RWPE1 (cell line): ENCODE measurements around the gene PSD4.

Source experiments
- CTCF ChIA-PET: fragments of 350-600 bp; sonication (Branson Sonifier 250); formaldehyde crosslinking; extraction: SDS; loops from one replicate; lab custom pipeline; 2021; lab: Yijun Ruan, JAX
- POLR2A ChIA-PET: fragments of 400-600 bp; formaldehyde crosslinking; extraction: SDS; loops from one replicate; lab custom pipeline; 2020; ENCODE audit warnings: antibody characterized with exemption; ENCODE audit not compliant: low non-redundant PET; lab: Yijun Ruan, JAX
- DNase-seq: peaks from one replicate; pipeline ENCODE4 v3.0.0; 2012; ENCODE audit warnings: low spot score
- H3K27ac ChIP-seq: fragments of 450-650 bp; 2 replicates; pipeline ENCODE4 v1.5.1; 2017
- TF ChIP-seq, protein P1 (sequence below): fragments of 450-650 bp; conservative IDR thresholded peaks from 2 replicates; pipeline ENCODE4 v1.5.1; 2017; ENCODE audit warnings: low read depth, mild to moderate bottlenecking

The PSD4 gene

GRCh38 chr2:113223813-113224212 lies 50.0 kb downstream of the PSD4 start:
- ChIA-PET POLR2A (no interaction called here), CTCF (no interaction called here)
- TF ChIP-seq, protein P1, sequence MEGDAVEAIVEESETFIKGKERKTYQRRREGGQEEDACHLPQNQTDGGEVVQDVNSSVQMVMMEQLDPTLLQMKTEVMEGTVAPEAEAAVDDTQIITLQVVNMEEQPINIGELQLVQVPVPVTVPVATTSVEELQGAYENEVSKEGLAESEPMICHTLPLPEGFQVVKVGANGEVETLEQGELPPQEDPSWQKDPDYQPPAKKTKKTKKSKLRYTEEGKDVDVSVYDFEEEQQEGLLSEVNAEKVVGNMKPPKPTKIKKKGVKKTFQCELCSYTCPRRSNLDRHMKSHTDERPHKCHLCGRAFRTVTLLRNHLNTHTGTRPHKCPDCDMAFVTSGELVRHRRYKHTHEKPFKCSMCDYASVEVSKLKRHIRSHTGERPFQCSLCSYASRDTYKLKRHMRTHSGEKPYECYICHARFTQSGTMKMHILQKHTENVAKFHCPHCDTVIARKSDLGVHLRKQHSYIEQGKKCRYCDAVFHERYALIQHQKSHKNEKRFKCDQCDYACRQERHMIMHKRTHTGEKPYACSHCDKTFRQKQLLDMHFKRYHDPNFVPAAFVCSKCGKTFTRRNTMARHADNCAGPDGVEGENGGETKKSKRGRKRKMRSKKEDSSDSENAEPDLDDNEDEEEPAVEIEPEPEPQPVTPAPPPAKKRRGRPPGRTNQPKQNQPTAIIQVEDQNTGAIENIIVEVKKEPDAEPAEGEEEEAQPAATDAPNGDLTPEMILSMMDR: no peak
- no peak for DNase-seq
- no peak overlapping the region for H3K27ac ChIP-seq

GRCh38 chr2:113224647-113225236 lies 51.0 kb downstream of the PSD4 start:
- no peak for DNase-seq
- CTCF ChIA-PET: interaction anchor here (0.7 kb wide), 1 partner anchor 902 kb away, joined by 4 read pairs; no protein-coding TSS in a partner anchor

DNA sequence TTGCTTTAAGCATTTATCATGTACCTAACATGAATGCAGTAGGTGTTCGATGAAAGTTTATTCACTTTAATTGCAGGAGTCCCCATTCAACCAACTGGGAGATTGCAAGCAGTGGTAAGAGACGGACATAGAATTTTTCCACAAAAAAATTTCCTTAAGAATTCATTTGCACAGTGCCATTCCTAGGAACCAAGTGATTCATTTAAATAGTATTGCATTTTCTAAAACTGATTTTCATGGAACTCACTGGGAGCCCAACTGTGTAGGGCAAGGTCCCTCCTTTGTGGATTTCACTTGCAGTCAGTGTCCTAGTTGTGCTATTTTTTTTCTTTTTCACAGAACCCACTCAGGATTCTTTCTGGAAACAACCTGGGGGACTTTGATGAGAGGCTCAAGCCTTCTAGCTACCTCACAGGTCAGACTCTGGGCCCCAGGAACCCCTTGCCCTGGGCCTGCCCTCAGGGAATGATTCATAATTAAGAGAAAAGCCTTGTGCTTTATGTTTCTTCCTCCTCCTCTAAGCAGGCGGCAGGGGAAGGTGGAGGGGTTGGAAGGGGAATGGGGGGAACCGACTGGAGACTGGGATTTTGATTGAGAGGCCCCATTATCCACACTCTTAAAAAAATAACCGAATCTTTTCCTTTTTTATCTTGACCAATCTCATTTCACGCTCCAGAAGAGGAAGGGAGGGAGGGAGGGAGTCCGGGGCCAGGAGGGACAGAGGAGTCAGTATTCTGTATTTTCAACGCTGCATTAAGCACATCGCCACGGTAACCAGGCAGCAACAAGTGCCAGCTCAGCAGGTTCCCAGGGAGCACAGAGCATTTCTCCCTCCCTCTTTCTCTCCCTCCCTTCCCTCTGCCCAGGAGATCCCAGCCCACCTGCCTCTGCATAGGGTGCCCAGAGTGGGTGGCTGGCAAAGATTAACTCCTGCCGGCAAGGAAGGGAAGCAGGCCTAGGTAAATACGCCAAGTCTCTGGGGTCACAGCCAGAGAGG lies 51.8 kb downstream of the PSD4 start:
- ChIA-PET POLR2A (no interaction called here), CTCF (no interaction called here)
- no peak for DNase-seq
- no peak overlapping the region for H3K27ac ChIP-seq
- TF ChIP-seq, protein P1: no peak

More at GRCh38 chr2:113224647-113225236, 51.0 kb downstream of the PSD4 start:
- POLR2A ChIA-PET: no interaction called here
- no peak overlapping the region for H3K27ac ChIP-seq
- TF ChIP-seq, protein P1: no peak

GRCh38 chr2:113226462-113226861 lies 52.7 kb downstream of the PSD4 start:
- TF ChIP-seq, protein P1: no peak
- DNase-seq: no peak
- CTCF ChIA-PET: no interaction called here
- POLR2A ChIA-PET: no interaction called here
- no peak overlapping the region for H3K27ac ChIP-seq

DNA sequence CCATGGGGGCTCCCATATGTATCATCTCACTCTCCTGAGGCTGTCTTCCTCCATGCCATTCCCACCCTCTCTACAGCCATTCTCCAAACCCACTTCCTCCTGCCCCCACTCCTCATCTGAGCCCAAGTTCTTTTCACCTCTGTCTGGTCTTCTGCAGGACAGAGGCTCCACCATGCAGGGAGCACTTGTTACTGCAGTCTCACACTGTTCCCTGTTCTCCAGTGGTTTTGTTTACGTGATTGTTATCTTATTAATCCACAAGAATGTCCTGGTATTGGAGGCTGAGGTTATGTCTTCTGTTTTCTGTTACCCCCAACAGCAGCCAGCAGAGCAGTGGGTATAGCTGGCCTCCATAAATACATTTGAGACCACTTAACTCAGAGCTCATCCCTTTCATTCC lies 53.5 kb downstream of the PSD4 start:
- no peak for DNase-seq
- POLR2A ChIA-PET: no interaction called here
- TF ChIP-seq, protein P1: no peak
- CTCF ChIA-PET: interaction anchor here (0.6 kb wide), 1 partner anchor 155 kb away, joined by 4 read pairs; no protein-coding TSS in a partner anchor
- H3K27ac ChIP-seq: no peak overlapping the region

- TF ChIP-seq, protein P1: no peak
- DNase-seq: no peak
- H3K27ac ChIP-seq: no peak overlapping the region
- CTCF ChIA-PET: interaction anchor here (0.6 kb wide), 1 partner anchor 154 kb away, joined by 4 read pairs; no protein-coding TSS in a partner anchor
- POLR2A ChIA-PET: no interaction called here
These were observed 53.9 kb downstream of the PSD4 start for GRCh38 chr2:113227698-113228097.
